Small intestine (tissue), 7 donors: ENCODE data around the gene FAM185A. TPM values are rescaled to one million over a fixed set of nuclear protein-coding genes. Genes with fewer than 3 reads are reported as not detected.
"Not testable (repeated sequence)": the region's sequence is repeated elsewhere in the genome, so short reads cannot be mapped to it uniquely, and the experiment has no call there.

Experiments used
- DNase-seq, 2 donors: peaks; one replicate each; pipeline versions ENCODE4 v3.0.0 to v3.0.0-alpha.2; 2013
- FAIRE-seq: peaks from 2 replicates; lab custom pipeline; 2012; peaks lifted over from hg19 to GRCh38; lab: Jason Lieb, UNC
- H3K27ac ChIP-seq, 3 donors: one replicate each; pipeline ENCODE4 v1.5.1; 2013; ENCODE audit warnings: low read length in 2 of 3, mild to moderate bottlenecking in 2 of 3, control low read depth in 1 of 3, inconsistent platforms in 1 of 3, low read depth in 1 of 3, moderate library complexity in 1 of 3
- H3K27me3 ChIP-seq, 3 donors: one replicate each; pipeline ENCODE4 v1.6.1; 2013; ENCODE audit warnings: low read length in 3 of 3, inconsistent platforms in 1 of 3; ENCODE audit not compliant: control insufficient read depth in 3 of 3, insufficient read depth in 3 of 3
- H3K36me3 ChIP-seq, 3 donors: one replicate each; pipeline ENCODE4 v1.6.1; 2013; ENCODE audit warnings: low read length in 3 of 3, inconsistent platforms in 1 of 3, low read depth in 1 of 3, mild to moderate bottlenecking in 1 of 3, moderate library complexity in 1 of 3; ENCODE audit not compliant: control insufficient read depth in 3 of 3, insufficient read depth in 2 of 3
- H3K4me1 ChIP-seq, 3 donors: one replicate each; pipeline ENCODE4 v1.6.1; 2013; ENCODE audit warnings: low read length in 2 of 3, inconsistent platforms in 1 of 3, low read depth in 1 of 3, mild to moderate bottlenecking in 1 of 3, moderate library complexity in 1 of 3; ENCODE audit not compliant: control insufficient read depth in 3 of 3, insufficient read depth in 2 of 3
- H3K4me3 ChIP-seq, 3 donors: one replicate each; pipeline ENCODE4 v1.5.1; 2013; ENCODE audit warnings: low read length in 3 of 3, control low read depth in 1 of 3, inconsistent platforms in 1 of 3, low read depth in 1 of 3, mild to moderate bottlenecking in 1 of 3, moderate library complexity in 1 of 3
- H3K9me3 ChIP-seq, 2 donors: one replicate each; pipeline ENCODE4 v1.6.1; 2013; ENCODE audit warnings: low read depth in 1 of 2, low read length in 1 of 2; ENCODE audit not compliant: control insufficient read depth in 2 of 2, insufficient read depth in 1 of 2
- WGBS, 3 donors: extraction: QIAGEN DNeasy Blood & Tissue Kit; methylation state at CpG; one replicate each; pipeline ENCODE4 v1.1.7; 2013; 5-methylcytosine and 5-hydroxymethylcytosine counted together
- polyA plus RNA-seq, 4 donors: library from polyadenylated mRNA; stranded (reverse) in 3 of 4; unstranded in 1 of 4; fragments of 200-250 nt in 3 of 4; fragments of 120-200 nt in 1 of 4; gene quantifications; one replicate each; pipeline versions ENCODE4 v1.2.1 to v1.2.3, GENCODE V29; 2013
- donor health status: healthy with polysubstance abuse.
- donor health status: control.
- donor health status: control.
- donor health status: Bipolar disorder and iron deficiency.
- donor health status: healthy.

Gene FAM185A
- polyA plus RNA-seq, 4 donors, result 5.4 to 7.5 (median 6.1) TPM

GRCh38 chr7:102761234-102761633 is 12.4 kb downstream of the FAM185A start:
- not testable (repeated sequence) for H3K9me3 ChIP-seq, H3K4me3 ChIP-seq, FAIRE-seq, H3K27me3 ChIP-seq, H3K27ac ChIP-seq, H3K36me3 ChIP-seq, DNase-seq, H3K4me1 ChIP-seq
- 78 to 94% (median 87%) methylated on average over 1 of the region's 1 CpG for WGBS, 3 donors

GRCh38 chr7:102763295-102763905 is 14.6 kb downstream of the FAM185A start:
- H3K9me3 ChIP-seq, FAIRE-seq, H3K4me1 ChIP-seq, H3K27ac ChIP-seq, H3K4me3 ChIP-seq, H3K27me3 ChIP-seq, DNase-seq, H3K36me3 ChIP-seq: not testable (repeated sequence)
- WGBS, 3 donors, result 69 to 86% (median 83%) methylated on average over 5 to 6 of the region's 6 CpGs

- not testable (repeated sequence) for H3K27ac ChIP-seq, FAIRE-seq, H3K4me1 ChIP-seq, DNase-seq, H3K4me3 ChIP-seq, H3K27me3 ChIP-seq, H3K36me3 ChIP-seq, H3K9me3 ChIP-seq
- WGBS, 3 donors, result 90 to 100% (median 98%) methylated on average over 2 of the region's 3 CpGs
Measured at GRCh38 chr7:102769657-102770192, 20.9 kb downstream of the FAM185A start.

- H3K4me1 ChIP-seq, H3K4me3 ChIP-seq, H3K9me3 ChIP-seq, H3K27ac ChIP-seq, H3K36me3 ChIP-seq, FAIRE-seq, H3K27me3 ChIP-seq, DNase-seq: not testable (repeated sequence)
- 90 to 97% (median 92%) methylated on average over 3 of the region's 3 CpGs for WGBS, 3 donors
Measured at GRCh38 chr7:102770467-102770866, 21.7 kb downstream of the FAM185A start.

- H3K4me1 ChIP-seq, H3K27ac ChIP-seq, H3K9me3 ChIP-seq, H3K4me3 ChIP-seq, H3K36me3 ChIP-seq, DNase-seq, FAIRE-seq, H3K27me3 ChIP-seq: not testable (repeated sequence)
Measured at GRCh38 chr7:102776217-102776616, 27.4 kb downstream of the FAM185A start.

- 78 to 95% (median 93%) methylated on average over 3 of the region's 3 CpGs for WGBS, 3 donors
- H3K4me3 ChIP-seq, result not testable (repeated sequence)
Measured at GRCh38 chr7:102778663-102779062, 29.9 kb downstream of the FAM185A start.

GRCh38 chr7:102780926-102781325 is 32.1 kb downstream of the FAM185A start:
- WGBS, 3 donors, result 95 to 97% (median 97%) methylated on average over 10 of the region's 10 CpGs
- not testable (repeated sequence) for H3K27me3 ChIP-seq, H3K4me1 ChIP-seq, DNase-seq, H3K4me3 ChIP-seq, H3K27ac ChIP-seq, H3K36me3 ChIP-seq, FAIRE-seq
- peaks cover 0 to 10% of the 10 kb centered on the region in 2 donors for H3K9me3 ChIP-seq

More at GRCh38 chr7:102778663-102779062, 29.9 kb downstream of the FAM185A start:
- not testable (repeated sequence) for H3K4me1 ChIP-seq, H3K27ac ChIP-seq, H3K27me3 ChIP-seq, FAIRE-seq, DNase-seq, H3K36me3 ChIP-seq
- H3K9me3 ChIP-seq, result peaks cover 0 to 10% of the 10 kb centered on the region in 2 donors

GRCh38 chr7:102788770-102789169 is 40.0 kb downstream of the FAM185A start:
- H3K4me3 ChIP-seq, H3K27ac ChIP-seq, H3K27me3 ChIP-seq, FAIRE-seq, H3K36me3 ChIP-seq, H3K4me1 ChIP-seq, H3K9me3 ChIP-seq, DNase-seq: not testable (repeated sequence)
- 96 to 98% (median 97%) methylated on average over 2 of the region's 2 CpGs for WGBS, 3 donors
